GM18520 (cell line): ENCODE measurements around the gene JRKL.
A peak's percentile ranks its signal among the peaks of the same experiment; 100 is the strongest.
"Not testable (repeated sequence)": the region's sequence is repeated elsewhere in the genome, so short reads cannot be mapped to it uniquely, and the experiment has no call there.

Experiments
- ATAC-seq: cut with Tn5 transposase; IDR thresholded peaks from one replicate; pipeline ENCODE4 v1.9.1; 2021; ENCODE audit not compliant: unreplicated experiment

JRKL gene

DNA sequence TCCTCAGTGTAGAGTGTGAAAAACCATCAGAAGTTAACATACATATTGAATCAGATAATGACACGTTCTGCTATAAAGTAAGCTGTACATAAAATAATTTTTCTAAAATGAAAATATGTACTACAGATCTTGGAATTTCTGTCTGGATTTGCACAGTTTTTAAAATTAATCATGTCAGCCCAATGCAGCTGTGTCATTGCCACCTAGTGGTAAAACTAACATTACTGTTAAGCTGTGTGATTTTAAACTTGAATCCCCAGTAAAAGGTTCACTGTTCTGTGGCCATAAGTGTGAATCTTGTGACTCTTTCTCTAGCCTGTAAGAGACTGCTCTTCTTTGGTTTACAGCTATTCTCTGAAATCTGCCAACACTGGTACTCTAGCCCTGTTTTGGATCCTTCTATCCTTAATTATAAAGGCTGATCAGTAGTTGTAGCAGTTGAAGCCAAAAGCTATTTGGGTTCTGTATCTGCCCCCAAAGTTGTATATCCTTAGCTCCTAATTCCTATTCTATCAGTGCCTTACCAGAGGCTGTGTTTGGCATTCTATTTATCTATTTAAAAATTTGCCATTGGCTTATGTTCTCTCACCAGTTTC lies 4.0 kb downstream of the JRKL start:
- ATAC-seq, result peak; percentile 18

DNA sequence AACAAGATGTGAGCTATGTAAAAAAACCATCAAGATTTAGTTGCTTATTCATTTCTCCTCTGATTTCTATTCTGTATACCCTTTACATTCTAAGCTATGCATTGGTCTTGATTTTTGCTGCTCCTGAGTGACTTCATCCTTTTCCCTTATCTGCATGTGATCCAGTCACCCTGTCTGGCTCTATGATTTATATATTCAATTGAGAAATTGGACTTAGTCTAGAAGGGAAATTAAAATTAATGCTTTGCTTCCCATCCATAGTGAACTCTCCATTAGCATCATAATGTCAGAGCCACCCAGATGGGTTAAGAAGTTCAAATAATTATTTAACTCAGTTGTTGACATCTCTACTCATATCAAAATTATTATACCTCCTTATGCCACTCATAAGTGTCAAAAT lies 5.0 kb downstream of the JRKL start:
- no peak for ATAC-seq

DNA sequence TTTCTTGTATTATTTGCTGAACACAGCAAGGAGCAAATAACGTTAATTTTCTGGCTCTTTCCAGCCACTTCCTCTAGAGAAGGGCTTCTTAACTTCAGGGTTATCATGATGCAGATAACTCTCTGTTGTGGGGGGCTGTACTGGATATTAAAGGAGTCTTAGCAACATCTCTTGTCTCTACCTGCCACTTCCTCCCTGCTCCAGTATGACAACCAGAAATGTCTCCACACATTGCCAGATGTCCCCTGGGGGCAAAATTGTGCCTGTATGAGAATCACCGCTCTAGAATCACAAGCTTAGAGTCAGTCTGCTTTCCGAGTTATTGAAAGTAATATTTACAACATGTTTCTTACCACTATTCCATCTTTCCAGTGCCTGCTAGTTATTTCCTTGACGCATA lies 6.8 kb downstream of the JRKL start:
- no peak for ATAC-seq

DNA sequence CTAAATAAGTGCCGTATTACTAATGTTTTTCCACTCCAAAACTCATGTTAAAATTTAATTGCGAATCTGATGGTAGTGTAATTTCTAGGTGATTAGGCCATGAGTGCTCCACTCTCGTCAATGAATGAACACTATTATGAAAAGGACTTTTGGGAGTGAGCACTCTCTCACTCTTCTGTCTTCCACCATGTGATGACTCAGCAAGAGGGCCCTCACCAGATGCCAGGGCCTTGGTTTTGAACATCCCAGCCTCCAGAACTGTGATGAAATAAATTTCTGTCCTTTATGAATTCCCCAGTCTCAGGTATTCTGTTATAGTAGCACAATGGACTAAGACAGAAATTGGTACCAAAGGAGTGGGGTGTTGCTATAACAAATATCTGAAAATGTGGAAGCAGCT lies 8.1 kb downstream of the JRKL start:
- ATAC-seq, result no peak

DNA sequence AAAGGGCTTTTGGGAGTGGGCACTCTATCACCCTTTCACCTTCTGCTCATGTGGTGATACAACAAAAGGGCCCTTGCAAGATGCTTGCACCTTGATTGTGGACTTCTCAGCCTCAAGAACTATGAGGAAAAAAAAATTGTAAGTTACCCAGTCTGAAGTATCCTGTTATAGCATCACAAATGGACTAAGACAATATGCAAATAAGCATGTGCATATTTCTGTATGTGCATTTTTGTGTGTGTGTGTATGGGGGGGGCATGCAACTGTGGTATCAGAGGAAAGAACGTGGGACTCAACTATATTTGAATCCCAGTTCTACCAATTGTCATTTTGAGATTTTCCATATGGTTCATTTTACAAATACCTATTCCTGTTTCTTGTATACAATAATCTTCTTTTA lies 10.9 kb downstream of the JRKL start:
- no peak for ATAC-seq

DNA sequence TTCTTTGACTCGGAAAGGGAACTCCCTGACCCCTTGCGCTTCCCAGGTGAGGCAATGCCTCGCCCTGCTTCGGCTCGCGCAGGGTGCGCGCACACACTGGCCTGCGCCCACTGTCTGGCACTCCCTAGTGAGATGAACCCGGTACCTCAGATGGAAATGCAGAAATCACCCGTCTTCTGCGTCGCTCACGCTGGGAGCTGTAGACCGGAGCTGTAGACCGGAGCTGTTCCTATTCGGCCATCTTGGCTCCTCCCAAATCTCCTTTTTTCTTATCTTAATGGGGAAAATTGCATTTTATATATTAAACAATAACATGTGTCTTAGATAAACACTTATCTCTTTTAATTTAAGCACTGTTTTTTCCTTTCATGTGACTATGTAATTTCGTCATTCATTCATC lies 21.6 kb downstream of the JRKL start:
- ATAC-seq, result not testable (repeated sequence)

DNA sequence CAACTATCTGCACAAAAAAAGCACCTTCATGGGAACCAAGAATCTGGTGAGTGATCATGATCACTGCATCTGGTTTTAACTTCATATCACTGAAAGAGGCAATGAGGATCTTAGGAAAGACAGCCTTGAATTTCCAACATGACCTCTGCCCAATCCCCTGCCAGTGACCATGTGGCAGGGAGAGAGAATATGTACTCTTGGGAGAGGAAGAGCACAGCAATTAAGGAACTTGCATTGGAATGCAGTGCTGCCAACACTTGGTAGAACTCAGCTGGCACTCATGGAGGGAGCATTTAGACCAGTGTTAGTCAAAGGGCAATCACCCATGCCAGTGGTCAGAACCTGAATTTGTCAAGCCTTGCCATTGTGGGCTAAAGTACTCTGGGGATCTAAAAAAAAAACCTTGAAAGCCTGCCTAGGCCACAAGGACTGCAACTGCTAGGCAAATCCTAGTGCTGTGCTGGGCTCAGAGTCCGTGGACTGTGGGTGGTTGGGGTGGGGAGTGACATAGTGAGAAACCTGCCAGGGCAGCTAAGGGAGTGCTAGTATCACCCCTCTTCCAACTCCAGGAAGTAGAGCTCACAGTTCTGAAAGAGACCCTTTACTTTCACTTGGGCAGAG lies 23.1 kb downstream of the JRKL start:
- no peak for ATAC-seq

DNA sequence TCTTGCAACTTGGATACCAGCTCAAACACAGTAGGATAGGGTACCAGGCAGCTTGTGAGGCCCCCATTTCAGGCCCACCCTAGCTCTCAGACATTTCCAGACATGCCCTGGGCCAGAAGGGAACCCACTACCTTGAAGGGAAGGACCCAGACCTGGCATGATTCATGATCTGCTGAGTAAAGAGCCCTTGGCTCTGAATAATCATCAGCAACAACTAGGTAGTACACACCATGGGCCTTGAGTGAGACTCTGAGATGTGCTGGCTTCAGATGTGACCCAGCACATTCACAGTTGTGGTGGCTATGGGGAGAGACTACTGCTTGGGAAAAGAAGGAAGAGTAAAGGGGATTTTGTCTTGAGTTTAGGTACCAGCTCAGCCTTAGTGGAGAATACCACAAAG lies 23.6 kb downstream of the JRKL start:
- ATAC-seq, result no peak

DNA sequence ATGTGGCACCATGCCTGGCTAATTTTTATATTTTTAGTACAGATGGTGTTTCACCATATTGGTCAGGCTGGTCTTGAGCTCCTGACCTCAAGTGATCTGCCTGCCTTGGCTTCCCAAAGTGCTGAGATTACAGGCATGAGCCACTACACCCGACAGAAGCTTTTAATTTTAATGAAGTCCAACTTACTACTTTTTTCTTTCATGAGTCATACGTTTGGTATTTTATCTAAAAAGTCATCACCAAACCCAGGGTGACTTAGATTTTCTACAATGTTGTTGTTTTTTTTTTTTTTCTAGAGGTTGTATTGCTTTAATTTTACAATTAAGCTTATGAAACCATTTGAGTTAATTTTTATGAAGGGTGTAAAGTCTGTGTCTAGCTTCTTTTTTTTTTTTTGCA lies 34.9 kb downstream of the JRKL start:
- ATAC-seq, result no peak

DNA sequence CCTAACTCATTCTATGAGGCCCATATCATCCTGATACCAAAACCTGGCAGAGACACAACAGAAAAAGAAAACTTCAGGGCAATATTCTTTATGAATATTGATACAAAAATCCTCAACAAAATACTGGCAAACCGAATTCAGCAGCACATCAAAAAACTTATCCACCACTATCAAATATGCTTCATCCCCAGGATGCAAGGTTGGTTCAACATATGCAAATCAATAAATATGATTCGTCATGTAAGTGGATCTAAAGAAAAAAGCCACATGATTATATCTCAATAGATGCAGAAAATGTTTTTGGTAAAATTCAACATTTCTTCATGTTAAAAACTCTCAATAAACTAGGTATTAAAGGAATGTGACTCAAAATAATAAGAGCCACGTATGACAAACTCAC lies 40.9 kb downstream of the JRKL start:
- ATAC-seq, result no peak

DNA sequence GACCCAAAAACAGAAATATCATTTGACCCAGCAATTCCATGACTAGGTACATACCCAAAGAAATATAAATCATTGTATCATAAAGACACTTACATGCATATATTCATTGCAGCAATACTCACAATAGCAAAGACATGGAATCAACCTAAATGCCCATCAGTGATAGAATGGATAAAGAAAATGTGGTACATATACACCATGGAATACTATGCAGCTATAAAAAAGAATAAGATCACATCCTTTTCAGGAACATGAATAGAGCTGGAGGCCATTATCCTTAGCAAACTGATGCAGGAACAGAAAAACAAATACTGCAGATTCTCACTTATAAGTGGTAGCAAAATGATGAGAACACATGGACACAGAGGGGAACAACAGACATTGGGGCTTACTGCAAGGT lies 42.8 kb downstream of the JRKL start:
- ATAC-seq, result not testable (repeated sequence)
